ENCODE measurements around the gene LHFPL6.

Gene LHFPL6

GRCh38 chr13:39411511-39411910 is 191.5 kb downstream of the LHFPL6 start:
- DNase-seq, result no peak

DNA sequence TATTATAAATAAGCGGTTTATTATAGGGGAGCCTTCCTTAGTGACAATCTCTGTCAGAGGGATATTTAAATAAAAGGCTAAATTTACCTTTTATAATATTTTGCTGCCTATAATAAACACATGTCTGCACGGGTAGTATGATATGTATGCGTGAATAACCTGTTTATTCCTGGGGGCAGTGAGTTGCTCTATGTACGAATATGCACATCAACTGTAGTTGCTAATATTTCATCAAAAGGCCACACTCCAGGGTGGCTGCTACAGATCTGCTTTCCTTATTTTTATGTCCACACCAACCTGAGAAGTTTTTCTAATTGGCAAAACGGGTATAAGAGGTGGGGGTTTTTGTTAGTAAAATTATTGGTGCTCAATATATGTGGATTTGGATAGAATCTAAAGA is 192.0 kb downstream of the LHFPL6 start:
- DNase-seq, result no peak

- DNase-seq, result no peak
Measured at GRCh38 chr13:39410096-39410901, 192.7 kb downstream of the LHFPL6 start.

GRCh38 chr13:39408512-39408911 is 194.5 kb downstream of the LHFPL6 start:
- DNase-seq, result no peak

DNA sequence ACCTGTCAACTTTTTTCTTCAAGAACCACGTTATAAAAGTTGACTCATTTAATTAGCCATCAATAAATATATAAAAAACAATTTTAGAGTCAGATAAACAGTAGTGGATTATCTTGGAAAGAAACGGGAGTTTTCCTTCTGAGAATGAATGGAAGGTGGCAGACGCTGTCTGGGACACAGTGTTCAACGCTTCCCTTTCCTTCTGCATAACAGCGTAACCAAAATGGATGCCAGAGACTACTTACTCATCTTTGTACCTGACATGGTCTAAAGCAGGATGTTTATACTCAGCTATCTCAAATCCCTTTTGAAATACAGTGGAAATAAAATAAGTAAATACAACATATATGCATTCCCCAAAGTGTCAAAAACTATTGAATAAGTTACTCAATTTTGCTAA is 195.2 kb downstream of the LHFPL6 start:
- DNase-seq, result no peak

GRCh38 chr13:39407138-39407537 is 195.9 kb downstream of the LHFPL6 start:
- DNase-seq, result no peak

- DNase-seq, result no peak
Measured at GRCh38 chr13:39406688-39407087, 196.3 kb downstream of the LHFPL6 start.

DNA sequence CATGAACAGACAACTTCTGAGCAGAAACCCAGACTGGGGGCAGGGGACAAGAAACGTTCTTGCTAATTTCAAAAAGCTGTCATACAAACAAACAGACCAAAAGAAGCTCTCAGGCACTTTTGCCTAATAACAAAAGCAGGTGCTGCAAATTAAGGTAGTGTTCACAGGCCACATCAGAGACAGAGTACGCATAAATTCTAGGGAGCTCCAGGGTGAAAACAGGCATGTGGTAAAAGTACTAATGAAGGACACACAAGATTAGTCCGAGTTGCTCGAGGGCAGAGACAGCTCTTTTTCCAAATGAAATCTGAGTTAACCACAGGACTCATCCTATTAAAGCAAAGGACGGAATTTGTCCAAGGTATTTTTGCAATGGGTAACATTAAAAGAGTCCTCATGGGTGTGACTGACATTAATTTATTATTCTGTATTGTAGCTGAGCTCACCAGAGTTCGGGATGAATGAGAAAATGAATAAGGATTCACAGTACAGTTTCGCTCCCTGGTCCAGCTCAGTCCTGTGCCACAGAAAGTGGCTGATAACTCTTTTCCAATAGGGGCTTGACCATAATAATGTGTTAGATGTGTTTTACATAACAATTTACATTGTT is 197.3 kb downstream of the LHFPL6 start:
- DNase-seq, result no peak

GRCh38 chr13:39405107-39405506 is 197.9 kb downstream of the LHFPL6 start:
- no peak for DNase-seq

- no peak for DNase-seq
Measured at GRCh38 chr13:39403106-39403505, 199.9 kb downstream of the LHFPL6 start.

GRCh38 chr13:39402221-39402970 is 200.6 kb downstream of the LHFPL6 start:
- no peak for DNase-seq

DNA sequence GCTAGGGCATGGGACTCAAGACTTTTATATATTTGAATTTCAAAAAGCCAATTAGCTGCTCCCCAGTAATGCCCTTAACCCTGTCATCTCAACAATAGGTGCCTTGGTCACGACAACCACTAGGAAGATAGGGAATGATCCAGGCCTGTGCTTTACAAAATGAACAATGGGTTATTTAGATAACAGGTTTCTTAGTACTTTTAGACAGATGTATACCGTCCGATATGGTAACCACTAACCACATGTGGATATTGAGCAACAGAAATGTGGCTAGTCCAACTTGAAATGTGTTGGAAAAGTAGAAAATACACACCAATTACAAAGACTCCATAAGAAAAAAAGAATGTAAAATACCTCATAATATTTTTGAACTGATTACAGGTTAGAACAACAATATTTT is 201.2 kb downstream of the LHFPL6 start:
- DNase-seq, result no peak

DNA sequence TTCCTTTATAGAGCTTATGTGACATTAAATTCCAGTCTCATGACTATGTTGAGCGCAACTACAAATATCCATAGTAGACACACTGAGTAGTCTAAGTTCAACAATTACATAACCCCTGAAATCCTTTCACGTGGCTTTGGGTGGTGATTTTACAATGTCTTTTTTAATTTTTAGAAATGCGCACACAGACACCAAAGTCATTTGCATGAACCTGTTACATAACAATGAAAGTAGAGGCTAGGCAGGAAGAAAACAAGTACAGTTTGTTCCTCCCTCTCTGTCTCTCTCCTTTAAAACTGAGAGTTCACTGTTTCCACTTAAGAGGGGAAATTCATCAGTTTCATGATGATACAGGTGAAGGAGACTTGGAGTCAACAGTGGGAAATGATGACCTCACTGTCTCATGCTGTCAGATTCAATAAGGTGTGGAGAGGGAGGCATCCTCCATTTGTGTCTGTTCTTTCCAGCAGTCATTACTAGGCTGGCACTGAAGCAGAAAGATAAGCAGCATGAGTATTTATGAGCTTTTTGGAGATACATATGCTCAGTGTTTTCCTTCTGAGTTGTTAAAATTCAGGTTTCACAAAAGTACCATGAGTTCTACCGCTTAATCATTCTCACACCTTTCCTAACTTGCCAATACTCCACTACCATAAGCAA is 201.8 kb downstream of the LHFPL6 start:
- DNase-seq, result no peak

DNA sequence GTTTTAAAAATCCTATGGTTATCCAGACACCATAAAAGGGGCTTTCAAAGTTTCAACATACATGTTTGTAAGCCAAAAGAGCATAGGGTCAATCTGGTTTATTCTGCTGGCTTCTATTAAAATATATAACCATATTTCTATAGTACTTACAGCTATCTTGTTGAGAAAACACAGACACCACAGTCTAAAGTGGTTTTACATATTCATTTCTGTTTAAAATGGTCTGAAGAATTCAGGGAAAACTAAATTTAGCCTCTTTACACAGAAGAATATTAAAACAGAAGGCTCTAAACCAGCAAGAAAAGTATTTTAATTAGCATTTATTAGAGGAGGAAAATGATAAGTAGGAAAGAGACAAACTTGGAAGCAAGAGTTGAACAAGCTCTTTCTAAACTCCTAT is 203.9 kb downstream of the LHFPL6 start:
- DNase-seq, result no peak

GRCh38 chr13:39397896-39398265 is 205.1 kb downstream of the LHFPL6 start:
- DNase-seq, result no peak

- no peak for DNase-seq
Measured at GRCh38 chr13:39397226-39397895, 205.6 kb downstream of the LHFPL6 start.

DNA sequence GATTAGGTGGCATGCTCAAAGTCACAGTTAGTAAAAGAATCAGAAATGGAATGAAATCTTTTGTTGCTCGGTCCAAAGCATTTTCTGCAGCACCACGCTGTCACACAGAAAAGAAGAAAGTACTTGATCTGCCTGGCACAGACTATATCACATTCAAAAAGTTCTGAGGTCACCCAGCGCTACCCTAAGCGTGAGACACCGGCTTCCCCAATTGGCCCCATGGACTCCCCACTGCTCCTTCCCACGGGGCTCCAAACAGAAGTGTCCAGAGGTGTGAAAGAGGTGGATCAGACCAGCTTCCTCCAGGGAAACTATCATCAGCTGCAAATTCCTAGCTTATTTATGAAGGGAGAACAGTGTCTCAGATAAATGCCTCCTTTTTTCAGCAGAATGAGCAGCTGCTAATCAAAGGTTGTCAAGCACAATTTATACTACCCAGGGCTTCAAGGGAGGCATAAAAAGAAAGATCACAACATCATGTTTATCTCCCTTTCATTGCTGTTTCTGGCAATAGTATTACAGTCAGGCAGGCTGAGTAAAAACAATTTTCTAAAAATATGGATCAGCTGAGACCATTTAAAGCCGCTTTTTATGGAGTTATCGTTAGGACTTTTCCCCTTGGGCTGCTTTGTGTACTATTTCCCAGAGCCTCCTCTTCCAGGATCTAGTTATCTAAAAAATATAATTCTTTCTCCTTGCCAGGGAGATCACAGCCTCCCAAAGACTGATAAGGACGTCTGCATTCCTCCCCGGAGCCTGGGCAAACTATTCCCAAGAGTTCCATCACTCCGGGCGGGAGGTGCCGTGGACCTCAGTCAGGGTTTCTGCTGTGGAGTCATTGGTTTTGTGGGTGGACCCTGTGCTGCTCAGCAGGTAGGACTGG is 208.0 kb downstream of the LHFPL6 start:
- no peak for DNase-seq

GRCh38 chr13:39391761-39392160 is 211.2 kb downstream of the LHFPL6 start:
- no peak for DNase-seq

GRCh38 chr13:39389013-39389412 is 214.0 kb downstream of the LHFPL6 start:
- DNase-seq, result no peak

DNA sequence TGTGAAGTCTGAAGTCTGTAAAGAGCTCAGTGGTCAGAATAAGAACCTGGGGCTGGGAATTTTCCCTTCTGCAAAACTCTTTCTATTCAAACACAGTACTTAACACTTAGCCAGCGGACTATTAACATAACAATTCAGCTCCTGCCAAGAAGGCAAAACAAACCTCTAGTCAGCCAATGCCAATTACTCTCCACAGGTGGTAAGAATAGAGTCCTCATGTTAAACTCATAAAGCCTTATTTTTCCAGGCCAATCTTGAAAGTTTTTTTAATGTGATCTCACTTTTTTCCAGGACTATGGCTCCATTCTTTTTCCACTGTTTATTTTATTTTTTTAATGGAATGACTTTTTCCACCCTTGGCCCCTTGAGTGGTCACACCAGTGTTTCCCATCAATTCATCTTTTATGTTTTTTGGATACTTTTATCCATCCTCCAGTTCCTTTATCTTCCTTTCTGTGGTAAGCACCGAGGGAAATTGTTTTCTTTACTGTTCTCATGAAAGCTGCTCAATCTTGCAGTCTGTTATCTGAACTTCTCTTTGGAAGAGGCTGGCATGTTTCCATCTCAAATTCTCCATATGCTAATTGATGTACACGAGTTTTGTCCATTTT is 217.3 kb downstream of the LHFPL6 start:
- DNase-seq, result no peak

DNA sequence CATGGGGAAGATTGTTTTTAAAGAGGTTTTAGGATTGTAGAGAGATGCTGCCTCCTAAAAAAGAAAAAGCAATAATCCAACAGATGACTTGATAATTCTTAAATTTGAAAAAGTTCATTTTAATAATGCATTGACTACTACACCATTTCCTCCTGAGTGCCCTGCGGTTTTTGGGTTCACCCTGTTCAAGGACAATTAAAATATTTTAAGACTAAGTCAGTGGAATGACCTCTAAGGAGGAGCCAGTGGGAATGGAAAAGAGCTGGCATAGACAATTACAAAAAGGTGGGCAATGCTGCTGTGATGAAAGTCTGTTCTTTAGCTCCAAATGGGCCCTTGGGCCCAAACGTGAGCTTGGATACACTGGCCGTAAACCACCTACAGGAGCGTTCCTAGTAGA is 217.8 kb downstream of the LHFPL6 start:
- no peak for DNase-seq

Measured in right kidney (tissue), 1 donor.